ENCODE data around the gene RNF145.
A peak's percentile ranks its signal among the peaks of the same experiment; 100 is the strongest.
"Not testable (repeated sequence)": the region's sequence is repeated elsewhere in the genome, so short reads cannot be mapped to it uniquely, and the experiment has no call there.

RNF145 gene

DNA sequence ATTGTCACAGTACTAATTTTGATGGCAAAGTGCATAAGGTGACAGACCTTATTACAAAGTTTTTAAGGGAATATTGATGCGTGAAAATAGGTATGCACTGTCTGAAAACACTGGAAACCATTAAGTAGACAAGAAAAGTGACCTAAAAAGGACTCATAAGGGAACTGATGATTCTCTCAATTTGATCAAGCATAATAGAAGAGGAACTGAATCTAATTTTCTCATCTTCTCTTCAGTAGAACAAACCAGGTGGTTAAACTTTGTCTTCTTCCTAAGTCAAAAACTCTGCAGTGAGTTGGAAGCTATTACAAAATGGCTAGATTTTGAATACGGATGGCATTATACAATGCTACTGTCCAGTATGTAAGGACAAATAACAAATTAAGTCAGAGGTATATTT, 53.4 kb downstream of the RNF145 start:
- DNase-seq: no peak

DNA sequence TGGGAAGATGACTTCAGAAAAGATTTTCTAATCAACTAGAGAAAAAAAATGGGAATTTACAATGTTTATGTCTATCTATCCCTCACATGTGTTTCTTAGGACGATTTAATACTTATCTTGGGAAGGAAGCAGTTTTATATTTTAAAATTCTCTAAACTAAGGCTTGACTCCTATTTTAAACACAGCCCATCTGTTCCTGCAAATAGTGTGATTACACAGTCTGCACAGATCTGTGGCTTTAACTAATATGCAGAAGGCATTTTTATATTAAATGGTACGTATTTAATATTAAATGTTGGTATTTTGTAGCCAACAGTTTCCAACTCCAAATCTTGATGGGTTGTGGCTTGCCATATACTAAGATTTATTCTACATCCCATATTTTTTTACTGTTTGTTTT, 56.5 kb downstream of the RNF145 start:
- DNase-seq: no peak

GRCh38 chr5:159149085-159149484, 60.3 kb downstream of the RNF145 start:
- DNase-seq: no peak

- no peak for DNase-seq
These were observed 61.4 kb downstream of the RNF145 start for GRCh38 chr5:159147976-159148375.

GRCh38 chr5:159146839-159147238, 62.5 kb downstream of the RNF145 start:
- no peak for DNase-seq

- not testable (repeated sequence) for DNase-seq
These were observed 64.2 kb downstream of the RNF145 start for GRCh38 chr5:159145160-159145559.

DNA sequence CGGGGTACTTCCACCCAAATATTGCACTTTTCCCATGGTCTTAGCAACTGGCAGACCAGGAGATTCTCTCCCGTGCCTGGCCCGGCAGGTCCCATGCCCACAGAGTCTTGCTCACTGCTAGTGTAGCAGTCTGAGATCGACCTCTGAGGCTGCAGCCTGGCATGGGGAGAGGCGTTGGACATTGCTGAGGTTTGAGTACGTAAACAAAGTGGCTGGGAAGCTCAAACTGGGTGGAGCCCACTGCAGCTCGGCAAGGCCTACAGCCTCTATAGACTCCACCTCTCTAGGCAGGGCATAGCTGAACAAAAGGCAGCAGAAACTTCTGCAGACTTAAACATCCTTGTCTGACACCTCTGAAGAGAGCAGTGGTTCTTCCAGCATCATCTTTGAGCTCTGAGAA, 69.6 kb downstream of the RNF145 start:
- DNase-seq: no peak

GRCh38 chr5:159135896-159136531, 73.3 kb downstream of the RNF145 start:
- DNase-seq: no peak

- DNase-seq: peak; percentile 24
These were observed 76.2 kb downstream of the RNF145 start for GRCh38 chr5:159133041-159133741.

DNA sequence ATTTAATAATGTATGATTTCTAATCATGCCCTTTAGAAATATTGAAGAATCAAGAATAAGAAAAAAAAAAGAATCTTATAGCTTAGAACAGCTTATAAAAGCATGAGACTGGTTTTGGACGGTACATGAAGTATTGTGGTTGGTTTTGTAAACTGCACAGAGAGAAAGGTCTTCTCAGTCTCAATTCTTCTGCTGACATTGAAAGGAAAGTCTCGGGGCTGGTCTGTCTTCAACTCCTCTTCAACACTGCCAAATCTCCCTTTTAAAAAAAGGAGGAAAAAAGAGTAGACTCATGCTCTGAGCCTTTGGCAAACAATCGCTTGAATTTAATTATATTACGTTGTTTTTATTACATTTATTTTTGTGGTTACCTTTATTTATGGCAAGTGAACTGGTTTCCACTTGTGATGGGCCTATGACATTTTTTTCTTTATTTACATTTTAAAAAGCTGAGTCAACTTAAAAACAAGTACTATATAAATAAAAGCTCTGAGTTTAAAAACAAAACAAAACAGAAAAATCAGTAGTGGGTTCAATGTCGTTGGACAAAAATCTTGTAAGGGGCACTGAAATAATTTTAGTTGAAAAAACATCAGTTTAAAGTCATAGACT, 76.8 kb downstream of the RNF145 start:
- DNase-seq: no peak

- DNase-seq: no peak
These were observed 77.4 kb downstream of the RNF145 start for GRCh38 chr5:159131951-159132350.

- DNase-seq: no peak
These were observed 78.5 kb downstream of the RNF145 start for GRCh38 chr5:159130871-159131270.

GRCh38 chr5:159128070-159128541, 81.2 kb downstream of the RNF145 start:
- DNase-seq: no peak

DNA sequence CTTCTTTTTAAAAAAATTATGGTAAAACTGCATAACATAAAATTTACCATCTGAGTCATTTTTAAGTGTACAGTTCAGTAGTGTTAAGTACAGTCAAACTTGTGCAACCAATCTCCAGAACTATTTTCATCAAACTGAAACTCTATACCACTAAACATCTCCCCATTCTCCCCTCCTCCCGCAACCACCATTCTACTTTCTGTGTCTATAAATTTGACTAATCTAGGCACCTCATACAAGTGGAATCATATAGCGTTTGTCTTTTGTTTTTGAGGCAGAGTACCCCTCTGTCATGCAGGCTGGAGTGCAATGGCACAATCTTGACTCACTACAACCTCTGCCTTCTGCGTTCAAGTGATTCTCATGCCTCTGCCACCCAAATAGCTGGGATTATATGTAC, 85.7 kb downstream of the RNF145 start:
- DNase-seq: no peak

- no peak for DNase-seq
These were observed 86.2 kb downstream of the RNF145 start for GRCh38 chr5:159123189-159123588.

- no peak for DNase-seq
These were observed 88.3 kb downstream of the RNF145 start for GRCh38 chr5:159121061-159121460.

- DNase-seq: no peak
These were observed 88.9 kb downstream of the RNF145 start for GRCh38 chr5:159120446-159120845.

DNA sequence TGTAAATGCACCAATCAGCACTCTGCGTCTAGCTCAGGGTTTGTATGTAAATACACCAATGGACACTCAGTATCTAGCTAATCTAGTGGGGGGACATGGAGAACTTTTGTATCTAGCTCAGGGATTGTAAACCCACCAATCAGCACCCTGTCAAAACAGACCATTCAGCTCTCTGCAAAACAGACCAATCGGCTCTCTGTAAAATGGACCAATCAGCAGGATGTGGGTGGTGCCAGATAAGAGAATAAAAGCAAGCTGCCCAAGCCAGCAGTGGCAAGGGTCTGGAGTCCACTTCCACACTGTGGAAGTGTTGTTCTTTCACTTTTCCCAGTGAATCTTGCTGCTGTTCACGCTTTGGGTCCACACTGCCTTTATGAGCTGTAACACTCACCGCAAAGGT, 89.5 kb downstream of the RNF145 start:
- not testable (repeated sequence) for DNase-seq

GRCh38 chr5:159118958-159119659, 90.2 kb downstream of the RNF145 start:
- DNase-seq: not testable (repeated sequence)

DNA sequence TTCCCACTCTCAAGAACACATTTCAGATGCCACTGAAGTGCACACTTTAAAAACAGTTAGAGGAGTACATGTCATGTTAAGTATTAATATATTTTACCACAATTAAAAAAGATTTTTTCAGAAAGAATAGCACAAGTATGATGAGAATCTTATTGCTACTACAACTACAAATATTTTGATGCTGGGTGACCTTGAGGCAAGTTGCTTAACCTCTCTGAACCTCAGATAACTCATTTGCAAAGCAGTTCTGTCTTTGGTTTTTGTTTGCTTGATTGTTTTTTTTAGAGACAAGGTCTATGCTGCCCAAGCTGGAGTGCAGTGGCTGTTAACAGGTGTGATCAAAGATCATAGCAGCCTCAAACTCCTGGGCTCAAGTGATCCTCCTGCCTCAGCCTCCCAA, 95.9 kb downstream of the RNF145 start:
- no peak for DNase-seq

DNA sequence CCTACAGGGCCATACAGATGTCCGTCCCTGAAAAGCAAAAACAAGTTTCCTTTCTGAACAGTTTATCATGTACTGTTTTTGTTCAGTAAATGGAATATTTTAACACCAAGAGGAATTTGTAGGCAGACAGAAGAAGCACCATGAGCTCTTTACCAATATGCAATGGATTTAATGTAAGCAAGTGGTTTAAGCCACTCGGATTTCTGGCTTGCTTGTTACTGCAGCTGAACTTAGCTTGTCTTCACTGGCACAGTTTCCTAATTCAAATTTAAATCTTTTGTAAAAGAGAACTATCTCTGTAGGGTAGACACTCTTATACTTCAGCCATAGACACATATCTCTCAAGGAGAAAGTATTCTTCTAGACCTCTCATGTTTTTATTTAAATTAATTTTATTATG, 96.9 kb downstream of the RNF145 start:
- no peak for DNase-seq
